GM19467 (cell line): ENCODE results near the gene ACSL4.
"Not testable (repeated sequence)": the region's sequence is repeated elsewhere in the genome, so short reads cannot be mapped to it uniquely, and the experiment has no call there.

ENCODE experiments used
- ATAC-seq: cut with Tn5 transposase; IDR thresholded peaks from one replicate; pipeline ENCODE4 v1.9.1; 2021; ENCODE audit warnings: mild to moderate bottlenecking, moderate library complexity; ENCODE audit not compliant: unreplicated experiment

The ACSL4 gene

GRCh38 chrX:109732017-109732801, 848 bp downstream of the ACSL4 start:
- ATAC-seq: no peak

GRCh38 chrX:109728173-109728535, 4.9 kb downstream of the ACSL4 start:
- ATAC-seq: no peak

GRCh38 chrX:109724971-109725370, 8.1 kb downstream of the ACSL4 start:
- ATAC-seq: not testable (repeated sequence)

- no peak for ATAC-seq
Observed at GRCh38 chrX:109720947-109721346, 12.1 kb downstream of the ACSL4 start.

GRCh38 chrX:109719264-109719663, 13.8 kb downstream of the ACSL4 start:
- ATAC-seq: no peak

GRCh38 chrX:109716431-109717028, 16.5 kb downstream of the ACSL4 start:
- no peak for ATAC-seq

GRCh38 chrX:109714340-109714958, 18.6 kb downstream of the ACSL4 start:
- no peak for ATAC-seq

DNA sequence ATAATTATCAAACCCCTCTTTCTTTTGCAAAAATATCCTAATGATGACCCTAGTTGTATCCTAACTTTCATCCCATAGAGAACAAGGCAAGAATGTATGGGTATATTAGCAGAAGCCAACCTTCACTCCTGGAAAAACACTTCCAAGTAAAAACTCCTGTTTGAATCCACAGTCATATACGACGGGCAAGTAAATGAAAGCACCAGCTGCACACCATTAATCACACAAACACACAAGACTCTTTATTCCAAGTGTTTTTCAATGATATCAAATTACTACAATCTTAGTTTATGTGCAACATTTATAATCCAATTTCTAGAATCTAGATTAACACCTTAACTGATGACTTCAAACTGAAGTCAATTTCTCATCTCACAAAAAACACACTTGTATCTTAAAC, 22.9 kb downstream of the ACSL4 start:
- ATAC-seq: no peak

GRCh38 chrX:109709129-109709631, 23.9 kb downstream of the ACSL4 start:
- peak; percentile 64 for ATAC-seq

DNA sequence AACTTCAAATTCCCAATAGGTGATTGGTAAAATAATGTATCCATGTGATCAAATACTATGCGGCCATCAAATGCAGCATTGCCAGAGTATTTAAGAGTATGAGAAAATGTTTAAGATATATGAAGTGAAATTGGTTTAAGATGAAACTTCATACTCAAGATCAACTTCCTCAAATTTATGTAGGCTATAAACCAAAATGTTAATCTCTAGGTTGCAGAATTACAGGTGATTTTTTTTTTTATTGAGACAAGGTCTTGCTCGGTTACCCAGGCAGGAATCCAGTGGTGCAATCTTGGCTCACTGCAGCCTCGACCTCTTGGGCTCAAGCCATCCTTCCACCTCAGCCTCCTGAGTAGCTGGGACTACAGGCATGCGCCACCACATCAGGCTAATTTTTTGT, 25.3 kb downstream of the ACSL4 start:
- no peak for ATAC-seq

- no peak for ATAC-seq
Observed at GRCh38 chrX:109707319-109707718, 25.7 kb downstream of the ACSL4 start.

GRCh38 chrX:109704563-109704962, 28.5 kb downstream of the ACSL4 start:
- ATAC-seq: peak; percentile 58

- ATAC-seq: no peak
Observed at GRCh38 chrX:109697855-109698254, 35.2 kb downstream of the ACSL4 start.

DNA sequence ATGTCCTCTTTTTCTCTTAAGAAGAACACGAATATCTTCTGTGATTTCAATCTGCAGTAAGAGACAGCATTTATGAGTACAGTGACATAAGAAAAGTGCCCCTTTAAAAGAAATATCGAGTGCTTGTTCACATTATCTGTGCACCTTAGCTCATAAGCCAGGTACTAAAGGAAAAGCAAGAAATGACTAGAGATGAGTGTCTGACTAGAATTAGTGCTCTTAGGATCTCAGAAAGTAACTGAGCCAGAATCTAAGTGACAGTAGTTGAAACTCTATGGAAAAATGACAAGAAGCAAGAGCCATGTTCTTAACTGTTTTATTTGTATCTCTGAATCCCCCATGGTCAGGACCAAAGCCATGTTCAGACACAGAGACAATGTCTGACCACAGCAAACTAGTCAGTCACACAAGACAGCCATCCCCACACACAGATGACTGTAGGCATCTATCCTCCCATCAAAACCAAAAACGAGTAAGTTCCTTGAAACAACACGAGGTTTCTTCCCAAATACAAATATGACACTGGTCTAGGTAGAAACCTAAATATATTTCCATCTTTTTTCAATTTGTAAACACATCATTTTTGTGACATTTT, 36.8 kb downstream of the ACSL4 start:
- ATAC-seq: no peak

DNA sequence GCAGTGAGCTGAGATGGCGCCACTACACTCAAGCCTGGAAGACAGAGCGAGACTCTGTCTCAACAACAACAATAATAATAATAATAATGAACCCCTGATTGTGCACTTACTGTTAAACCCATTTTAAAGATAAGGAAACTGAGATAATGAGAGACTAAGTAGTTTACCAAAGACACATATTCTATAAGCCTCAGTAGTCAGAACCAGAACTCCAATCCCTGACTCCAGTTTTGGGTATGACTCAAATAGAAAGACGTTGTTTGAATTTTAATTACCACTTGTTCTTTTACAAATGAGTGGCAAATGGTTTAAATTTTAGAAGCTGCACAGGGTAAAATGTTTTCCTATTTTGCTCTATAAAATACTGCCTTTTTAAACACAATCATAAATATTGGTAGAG, 37.4 kb downstream of the ACSL4 start:
- no peak for ATAC-seq

DNA sequence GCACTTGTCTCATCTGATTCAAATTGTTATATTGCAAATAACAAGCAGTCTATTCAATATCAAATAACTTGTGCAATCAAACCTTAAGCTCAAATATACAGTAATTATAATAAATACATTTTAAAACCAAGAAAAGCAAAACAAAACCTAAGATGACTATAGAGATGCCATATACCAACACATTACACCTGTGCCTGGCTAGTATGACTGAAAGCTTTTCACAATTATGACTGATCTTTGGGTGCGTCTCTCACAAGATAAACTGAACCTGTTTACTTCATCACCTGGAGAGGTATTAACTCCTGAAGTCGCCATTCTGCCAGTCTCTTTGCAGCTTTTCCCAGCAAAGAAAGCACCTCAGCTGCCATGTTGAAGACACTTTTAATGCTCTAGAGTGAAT, 41.3 kb downstream of the ACSL4 start:
- no peak for ATAC-seq

DNA sequence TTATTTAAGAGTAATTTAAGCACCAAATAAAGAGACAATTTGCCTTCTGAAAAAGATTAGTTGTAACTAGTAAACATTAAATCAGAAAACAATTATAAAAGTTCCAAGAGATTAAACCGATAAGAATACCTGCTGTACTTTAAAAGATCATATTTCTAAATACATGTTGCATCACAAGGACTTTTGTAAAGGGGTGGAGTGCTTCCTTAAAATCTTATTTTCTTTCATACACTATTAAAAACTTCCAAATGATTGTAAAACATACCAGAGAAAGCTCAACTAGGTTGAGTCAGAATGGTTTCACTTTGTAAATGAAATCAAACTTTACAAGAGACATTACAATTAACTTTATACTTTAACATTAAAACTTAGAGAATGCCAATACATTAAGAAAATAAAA, 41.8 kb downstream of the ACSL4 start:
- ATAC-seq: no peak

DNA sequence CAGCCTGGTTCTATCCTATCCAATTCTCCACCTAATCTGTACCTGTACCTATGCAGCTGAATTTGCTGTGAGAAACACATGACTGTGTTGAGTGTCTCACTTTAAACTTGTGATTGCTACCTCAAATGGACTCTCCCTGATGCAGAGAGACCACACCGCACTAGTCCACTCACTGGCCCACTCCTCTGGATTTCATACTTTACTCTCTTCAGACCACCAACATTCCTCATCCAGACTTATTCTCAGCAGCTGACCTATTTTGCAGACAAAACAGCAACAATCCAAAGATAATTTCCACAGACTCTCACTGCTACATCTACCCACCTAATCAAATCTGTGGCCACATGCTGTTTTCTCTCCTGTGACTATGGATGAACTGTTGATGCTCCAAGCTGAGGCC, 45.2 kb downstream of the ACSL4 start:
- no peak for ATAC-seq

DNA sequence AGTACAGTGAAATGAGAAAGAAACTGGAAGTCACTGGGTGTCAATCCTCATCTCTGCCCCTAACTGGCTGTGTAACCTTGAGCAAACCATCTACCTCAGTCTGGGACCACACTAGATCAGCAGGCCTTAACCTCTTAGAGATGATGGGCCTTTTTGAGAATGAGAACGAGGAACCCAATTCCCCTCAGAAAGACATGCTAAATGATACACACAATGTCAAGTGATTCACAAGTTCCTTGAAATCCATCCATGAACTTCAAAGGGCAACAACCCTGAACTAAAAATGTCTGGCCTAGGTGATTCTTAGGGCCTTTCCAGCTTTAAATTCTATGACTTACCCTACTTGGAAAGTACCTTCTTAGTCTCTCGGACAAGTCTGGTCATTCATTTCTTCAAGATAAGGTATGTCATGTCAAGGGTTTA, 47.4 kb downstream of the ACSL4 start:
- no peak for ATAC-seq

DNA sequence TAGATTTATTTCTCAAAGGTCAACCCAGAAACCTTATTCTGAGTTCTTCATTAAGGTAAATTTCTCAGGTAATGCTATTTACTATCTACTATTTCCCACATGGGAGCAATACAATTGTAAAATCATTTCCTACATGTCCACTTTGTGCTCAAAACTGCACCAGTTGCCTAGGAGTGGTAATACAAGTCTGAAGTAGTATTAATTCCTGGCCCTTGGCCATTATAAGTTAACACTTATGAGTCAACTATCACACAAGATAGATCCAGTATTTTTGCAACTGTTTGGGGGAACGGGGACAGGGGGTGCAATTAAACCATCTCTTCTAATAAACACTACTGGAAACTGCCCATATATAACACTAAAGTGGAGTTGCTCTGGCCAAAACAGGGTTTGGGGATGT, 48.9 kb downstream of the ACSL4 start:
- no peak for ATAC-seq

DNA sequence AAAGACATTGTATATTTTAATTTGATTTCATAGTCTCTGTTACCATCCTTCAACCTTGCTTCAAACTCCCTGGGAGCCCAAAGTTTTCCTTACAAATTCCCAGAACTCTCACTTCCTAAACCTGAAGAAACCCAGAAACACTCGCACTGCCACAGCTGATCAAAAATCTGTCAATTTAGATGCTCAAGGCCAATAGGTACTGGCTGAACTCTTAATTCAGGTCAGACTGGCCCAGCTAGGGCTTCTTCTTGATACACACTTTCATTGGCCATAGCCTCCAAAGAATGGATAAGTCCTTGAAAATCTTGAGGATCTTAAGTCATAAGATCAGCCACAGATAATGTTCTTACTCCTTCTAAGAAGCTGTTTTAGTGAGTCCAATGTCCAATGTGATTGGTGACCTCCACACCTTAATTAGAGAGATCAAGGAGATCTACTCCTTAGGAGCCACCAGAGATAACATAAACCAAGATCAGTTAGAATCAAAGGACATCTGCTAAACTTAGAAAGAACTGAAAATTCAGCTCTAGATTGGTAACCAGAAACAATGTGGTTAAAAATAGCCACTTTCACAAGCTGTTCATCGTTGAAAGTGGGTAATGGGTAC, 51.5 kb downstream of the ACSL4 start:
- no peak for ATAC-seq
